ENCODE data around the gene TBL3.

DNA sequence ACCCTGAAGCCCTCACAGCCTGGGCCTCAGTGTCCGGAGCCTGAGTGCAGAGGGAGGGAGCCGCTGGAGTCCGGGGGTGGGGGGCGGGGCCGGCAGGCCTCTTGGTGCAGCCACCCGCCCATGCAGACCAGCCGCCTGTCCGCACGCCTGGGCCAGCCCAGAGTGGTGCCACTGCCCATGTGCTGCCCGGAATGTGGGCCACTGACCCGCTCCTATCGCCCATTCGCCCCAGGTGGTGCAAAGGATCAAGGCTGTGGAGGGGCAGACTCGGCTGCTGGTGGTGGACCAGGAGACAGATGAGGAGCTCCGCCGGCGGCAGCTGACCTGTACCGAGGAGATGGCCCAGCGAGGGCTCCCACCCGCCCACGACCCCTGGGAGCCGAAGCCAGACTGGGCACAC lies 57.5 kb downstream of the TBL3 start:
- TF ChIP-seq, protein P1, sequence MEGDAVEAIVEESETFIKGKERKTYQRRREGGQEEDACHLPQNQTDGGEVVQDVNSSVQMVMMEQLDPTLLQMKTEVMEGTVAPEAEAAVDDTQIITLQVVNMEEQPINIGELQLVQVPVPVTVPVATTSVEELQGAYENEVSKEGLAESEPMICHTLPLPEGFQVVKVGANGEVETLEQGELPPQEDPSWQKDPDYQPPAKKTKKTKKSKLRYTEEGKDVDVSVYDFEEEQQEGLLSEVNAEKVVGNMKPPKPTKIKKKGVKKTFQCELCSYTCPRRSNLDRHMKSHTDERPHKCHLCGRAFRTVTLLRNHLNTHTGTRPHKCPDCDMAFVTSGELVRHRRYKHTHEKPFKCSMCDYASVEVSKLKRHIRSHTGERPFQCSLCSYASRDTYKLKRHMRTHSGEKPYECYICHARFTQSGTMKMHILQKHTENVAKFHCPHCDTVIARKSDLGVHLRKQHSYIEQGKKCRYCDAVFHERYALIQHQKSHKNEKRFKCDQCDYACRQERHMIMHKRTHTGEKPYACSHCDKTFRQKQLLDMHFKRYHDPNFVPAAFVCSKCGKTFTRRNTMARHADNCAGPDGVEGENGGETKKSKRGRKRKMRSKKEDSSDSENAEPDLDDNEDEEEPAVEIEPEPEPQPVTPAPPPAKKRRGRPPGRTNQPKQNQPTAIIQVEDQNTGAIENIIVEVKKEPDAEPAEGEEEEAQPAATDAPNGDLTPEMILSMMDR (optimal IDR thresholded peaks at IDR 0.05 in 1 of 3, IDR thresholded peaks at IDR 0.05 in 1 of 3, conservative IDR thresholded peaks at IDR 0.05 in 1 of 3; ENCODE audit: extremely low read depth in 1 of 3, insufficient read depth in 2 of 3, low read length in 3 of 3): no peak
- TF ChIP-seq EZH2 (IDR thresholded peaks at IDR 0.05; ENCODE audit: low read length): no peak

Measured in keratinocyte (primary cell).